ENCODE measurements around the gene ZNF583. TPM values are rescaled to one million over a fixed set of nuclear protein-coding genes. Genes with fewer than 3 reads are reported as not detected.

Gene ZNF583
- total and polyA plus RNA-seq, 8 donors = 0.84 to 3.4 (median 2.0) TPM

GRCh38 chr19:56423985-56424353 lies 19.8 kb downstream of the ZNF583 start:
- WGBS, 2 donors = 95 to 100% methylated on average over 1 of the region's 1 CpG
- DNase-seq (no peak), FAIRE-seq (no peak), ATAC-seq (no peak)
- Histone ChIP-seq H3K9me3 (peaks cover 9 to 25% (median 17%) of the 10 kb centered on the region in 4 donors), H3K4me3 (no peak overlapping the region), H3K27me3 (no peaks in the 10 kb centered on the region), H3K36me3 (peaks cover 0 to 17% (median 6%) of the 10 kb centered on the region in 3 donors), H3K4me1 (no peaks in the 10 kb centered on the region), H3K27ac (no peak overlapping the region)
- intact Hi-C loops (cut with DNase I) = no loop called here
- TF ChIP-seq CTCF (IDR thresholded peaks at IDR 0.05) = no peak

GRCh38 chr19:56441206-56441792 lies 37.2 kb downstream of the ZNF583 start:
- Histone ChIP-seq H3K36me3 (no peaks in the 10 kb centered on the region), H3K27ac (no peak overlapping the region), H3K27me3 (no peaks in the 10 kb centered on the region), H3K4me3 (no peak overlapping the region), H3K4me1 (no peaks in the 10 kb centered on the region), H3K9me3 (peaks cover 0 to 19% (median 2%) of the 10 kb centered on the region in 4 donors)
- ATAC-seq = no peak
- DNase-seq = no peak
- TF ChIP-seq CTCF (IDR thresholded peaks at IDR 0.05) = no peak
- WGBS, 2 donors = 83 to 97% methylated on average over 8 of the region's 8 CpGs
- no peak for FAIRE-seq
- intact Hi-C loops (cut with DNase I) = no loop called here

DNA sequence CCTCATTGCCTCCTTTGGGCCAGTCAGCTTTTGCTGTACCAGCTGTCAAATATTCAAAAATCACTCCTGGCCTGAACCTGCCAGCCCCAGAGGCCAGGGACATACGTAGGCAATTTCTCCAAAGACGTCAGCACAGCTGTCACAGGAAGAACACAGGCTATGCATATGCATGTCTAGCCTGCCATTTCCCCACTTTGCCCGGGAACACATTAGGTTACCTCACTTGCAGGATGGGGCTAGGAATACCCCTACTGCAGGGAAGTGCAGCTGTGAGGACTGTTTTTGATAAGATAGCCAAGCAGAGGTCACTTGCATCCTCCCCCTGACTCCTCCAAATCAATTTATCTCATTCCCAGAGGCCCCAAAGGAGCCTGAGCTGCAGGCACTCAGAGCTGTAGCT lies 70.2 kb downstream of the ZNF583 start:
- Histone ChIP-seq H3K4me3 (no peak overlapping the region), H3K27me3 (no peaks in the 10 kb centered on the region), H3K27ac (no peak overlapping the region), H3K4me1 (no peaks in the 10 kb centered on the region), H3K9me3 (no peaks in the 10 kb centered on the region), H3K36me3 (no peaks in the 10 kb centered on the region)
- ATAC-seq (no peak), DNase-seq (no peak), FAIRE-seq (no peak)
- 67 to 81% methylated on average over 3 of the region's 3 CpGs for WGBS, 2 donors
- TF ChIP-seq CTCF (IDR thresholded peaks at IDR 0.05) = no peak
- intact Hi-C loops (cut with DNase I) = no loop called here

DNA sequence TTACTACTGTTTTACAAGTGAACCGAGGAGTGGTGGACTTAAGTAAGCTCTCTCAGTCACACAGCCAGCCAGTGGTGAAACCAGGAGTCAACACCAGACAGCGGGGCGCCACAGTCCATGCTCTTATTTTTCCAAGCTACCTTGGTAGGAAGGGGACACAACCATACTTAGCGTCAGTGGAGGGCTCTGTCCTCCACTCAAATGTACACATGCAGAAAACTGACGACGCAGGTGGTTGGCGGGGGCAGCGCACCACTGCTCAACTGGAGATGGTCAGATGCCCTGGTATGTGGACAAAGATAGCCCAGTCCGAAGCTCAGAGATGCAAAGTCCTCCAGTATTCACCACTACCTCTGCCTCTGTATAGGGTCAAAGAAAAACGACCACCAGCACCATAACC lies 72.0 kb downstream of the ZNF583 start:
- DNase-seq = no peak
- WGBS, 2 donors = 69% methylated on average over 10 of the region's 10 CpGs
- Histone ChIP-seq H3K36me3 (no peaks in the 10 kb centered on the region), H3K4me3 (no peak overlapping the region), H3K4me1 (no peaks in the 10 kb centered on the region), H3K27me3 (no peaks in the 10 kb centered on the region), H3K27ac (no peak overlapping the region), H3K9me3 (no peaks in the 10 kb centered on the region)
- no peak for FAIRE-seq
- TF ChIP-seq CTCF (IDR thresholded peaks at IDR 0.05) = no peak
- intact Hi-C loops (cut with DNase I) = no loop called here
- no peak for ATAC-seq

Other genes starting within 250 kb of the ZNF583 start
- not detected for gene GALP, start 228.3 kb upstream of the ZNF583 start, total RNA-seq
- gene GALP, start 228.3 kb upstream of the ZNF583 start, polyA plus RNA-seq = not detected
- not detected for gene ZSCAN5B, start 206.5 kb upstream of the ZNF583 start, total RNA-seq
- under 1 TPM in 1 of 2 donors, not detected in 1; 0.07 TPM for gene ZSCAN5B, start 206.5 kb upstream of the ZNF583 start, polyA plus RNA-seq
- gene ZSCAN5C, start 202.1 kb upstream of the ZNF583 start, total RNA-seq = not detected
- not detected for gene ZSCAN5C, start 202.1 kb upstream of the ZNF583 start, polyA plus RNA-seq
- not detected for gene EDDM13, start 131.6 kb upstream of the ZNF583 start, total RNA-seq
- gene EDDM13, start 131.6 kb upstream of the ZNF583 start, polyA plus RNA-seq = under 1 TPM in 1 of 2 donors, not detected in 1; 0.49 TPM
- gene ZSCAN5A, start 89.5 kb upstream of the ZNF583 start, total RNA-seq = 1 to 10 TPM; 4.8 to 8.1 (median 6.2) TPM
- 1 to 10 TPM; 4.4 to 5.0 TPM for gene ZSCAN5A, start 89.5 kb upstream of the ZNF583 start, polyA plus RNA-seq
- gene ZNF582, start 10.8 kb upstream of the ZNF583 start, total RNA-seq = 1 to 10 TPM; 1.2 to 2.0 (median 1.8) TPM
- 1 to 10 TPM; 1.6 to 2.6 TPM for gene ZNF582, start 10.8 kb upstream of the ZNF583 start, polyA plus RNA-seq
- 1 to 10 TPM in 3 of 6 donors, under 1 TPM in 3; 0.54 to 3.3 (median 0.99) TPM for gene ZNF667, start 73.0 kb downstream of the ZNF583 start, total RNA-seq
- gene ZNF667, start 73.0 kb downstream of the ZNF583 start, polyA plus RNA-seq = 1 to 10 TPM; 2.0 to 4.5 TPM
- 1 to 10 TPM in 5 of 6 donors, under 1 TPM in 1; 0.73 to 5.4 (median 2.4) TPM for gene ZNF471, start 103.5 kb downstream of the ZNF583 start, total RNA-seq
- 1 to 10 TPM; 1.9 to 3.5 TPM for gene ZNF471, start 103.5 kb downstream of the ZNF583 start, polyA plus RNA-seq
- 1 to 10 TPM; 2.1 to 4.8 (median 2.8) TPM for gene ZFP28, start 134.6 kb downstream of the ZNF583 start, total RNA-seq
- 1 to 10 TPM; 2.7 to 4.7 TPM for gene ZFP28, start 134.6 kb downstream of the ZNF583 start, polyA plus RNA-seq
- 1 to 10 TPM; 1.3 to 2.9 (median 1.6) TPM for gene ZNF470, start 163.1 kb downstream of the ZNF583 start, total RNA-seq
- 1 to 10 TPM; 1.5 to 3.0 TPM for gene ZNF470, start 163.1 kb downstream of the ZNF583 start, polyA plus RNA-seq
- 1 to 10 TPM; 1.8 to 4.1 (median 2.2) TPM for gene ZNF71, start 191.0 kb downstream of the ZNF583 start, total RNA-seq
- gene ZNF71, start 191.0 kb downstream of the ZNF583 start, polyA plus RNA-seq = 1 to 10 TPM; 1.8 to 1.9 TPM
- under 1 TPM in 3 of 6 donors, not detected in 3; 0.17 to 0.24 (median 0.19) TPM for gene SMIM17, start 238.8 kb downstream of the ZNF583 start, total RNA-seq
- under 1 TPM in 1 of 2 donors, not detected in 1; 0.09 TPM for gene SMIM17, start 238.8 kb downstream of the ZNF583 start, polyA plus RNA-seq